Upper lobe of left lung (tissue), 6 donors: Measurements from ENCODE around the gene WNT6. TPM values are rescaled to one million over a fixed set of nuclear protein-coding genes. Genes with fewer than 3 reads are reported as not detected.

ENCODE experiments used
- ATAC-seq, 2 donors: fragments of 200-7000 bp; cut with Tn5 transposase; one replicate each; pipeline ENCODE4 v1.9.1; 2022; ENCODE audit warnings: mild to moderate bottlenecking in 2 of 2, moderate library complexity in 2 of 2; ENCODE audit not compliant: low FRiP score in 2 of 2
- DNase-seq, 2 donors: peaks; one replicate each; pipeline ENCODE4 v3.0.0-alpha.2; 2019 to 2020
- H3K27ac ChIP-seq, 4 donors: fragments of 200-600 bp; sonication (generic); one replicate each; pipeline ENCODE4 v1.5.1; 2016 to 2019
- H3K27me3 ChIP-seq, 4 donors: fragments of 200-600 bp; sonication (generic); one replicate each; pipeline ENCODE4 v1.5.1; 2017 to 2019
- H3K36me3 ChIP-seq, 4 donors: fragments of 200-600 bp; sonication (generic); one replicate each; pipeline ENCODE4 v1.5.1; 2016 to 2019
- H3K4me1 ChIP-seq, 4 donors: fragments of 200-600 bp; sonication (generic); one replicate each; pipeline ENCODE4 v1.5.1; 2018 to 2019
- H3K4me3 ChIP-seq, 4 donors: fragments of 200-600 bp; sonication (generic); one replicate each; pipeline ENCODE4 v1.5.1; 2017 to 2019; ENCODE audit warnings: mild to moderate bottlenecking in 2 of 4, moderate library complexity in 1 of 4
- H3K9me3 ChIP-seq, 4 donors: fragments of 200-600 bp; sonication (generic); one replicate each; pipeline ENCODE4 v1.5.1; 2018 to 2019
- EP300 ChIP-seq, 4 donors: sonication (generic); formaldehyde crosslinking; IDR thresholded peaks; one replicate each; pipeline ENCODE4 v1.5.1; 2017; ENCODE audit warnings: antibody characterized with exemption in 4 of 4, control low read depth in 2 of 4
- POLR2A ChIP-seq, 4 donors: fragments of 450-650 bp; IDR thresholded peaks; one replicate each; pipeline ENCODE4 v1.5.1; 2016 to 2017; ENCODE audit warnings: antibody characterized with exemption in 4 of 4, mild to moderate bottlenecking in 2 of 4
- POLR2AphosphoS5 ChIP-seq, 2 donors: sonication (generic); formaldehyde crosslinking; IDR thresholded peaks; one replicate each; pipeline ENCODE4 v1.5.1; 2017; ENCODE audit warnings: antibody characterized with exemption in 2 of 2
- WGBS, 2 donors: methylation state at CpG; one replicate each; pipeline ENCODE4 v1.1.5; 2017 to 2018; 5-methylcytosine and 5-hydroxymethylcytosine counted together
- total RNA-seq, 6 donors: library from RNA; depleted of rRNA in 4 of 6; stranded (reverse); fragments of >200 nt in 4 of 6; gene quantifications; one replicate each; pipeline versions ENCODE4 v1.1.0 to v1.2.1, GENCODE V29; 2016 to 2021
- TF ChIP-seq, protein P1 (sequence below), 6 experiments: fragments of 450-650 bp in 4 of 6; fragments of 200-600 bp in 2 of 6; sonication (generic) in 2 of 6; IDR thresholded peaks; one replicate each; pipeline ENCODE4 v1.5.1; 2016 to 2019; ENCODE audit warnings: antibody characterized with exemption in 6 of 6
- donor health status: DM: no; HTN: no; CAD: no; lungs with moderate emphysema.
- donor health status: DM: no; HTN: yes; CAD: no; lungs with severe emphysema.

WNT6 gene
- total RNA-seq, 6 donors from 2014 or later, result 0.31 to 4.2 (median 0.44) TPM; not detected in 3

DNA sequence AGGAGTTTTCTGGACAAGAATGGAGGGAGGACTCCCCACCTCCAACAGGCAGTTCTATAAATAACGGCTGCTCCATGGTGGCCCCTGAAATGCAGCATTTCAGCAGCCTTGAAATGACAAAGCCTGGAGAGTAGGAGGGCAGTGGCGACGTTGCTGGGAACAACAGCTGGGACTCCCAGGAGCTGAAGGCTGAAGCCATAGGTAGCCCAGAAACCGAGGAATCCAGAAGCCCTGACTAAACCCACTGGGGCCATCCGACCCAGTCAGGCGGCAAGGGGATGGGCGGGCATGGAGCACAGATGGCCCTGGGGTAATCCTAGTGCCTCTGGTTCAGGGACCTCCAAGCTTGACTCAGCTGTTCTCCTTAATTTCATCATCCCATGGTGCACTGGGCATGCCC, 37.0 kb upstream of the WNT6 start:
- Histone ChIP-seq H3K27me3 (no peaks in the 10 kb centered on the region), H3K9me3 (no peaks in the 10 kb centered on the region), H3K4me1 (no peaks in the 10 kb centered on the region), H3K36me3 (peaks cover 0 to 11% (median 0%) of the 10 kb centered on the region in 4 donors), H3K4me3 (no peak overlapping the region), H3K27ac (no peak overlapping the region)
- TF ChIP-seq, protein P1, sequence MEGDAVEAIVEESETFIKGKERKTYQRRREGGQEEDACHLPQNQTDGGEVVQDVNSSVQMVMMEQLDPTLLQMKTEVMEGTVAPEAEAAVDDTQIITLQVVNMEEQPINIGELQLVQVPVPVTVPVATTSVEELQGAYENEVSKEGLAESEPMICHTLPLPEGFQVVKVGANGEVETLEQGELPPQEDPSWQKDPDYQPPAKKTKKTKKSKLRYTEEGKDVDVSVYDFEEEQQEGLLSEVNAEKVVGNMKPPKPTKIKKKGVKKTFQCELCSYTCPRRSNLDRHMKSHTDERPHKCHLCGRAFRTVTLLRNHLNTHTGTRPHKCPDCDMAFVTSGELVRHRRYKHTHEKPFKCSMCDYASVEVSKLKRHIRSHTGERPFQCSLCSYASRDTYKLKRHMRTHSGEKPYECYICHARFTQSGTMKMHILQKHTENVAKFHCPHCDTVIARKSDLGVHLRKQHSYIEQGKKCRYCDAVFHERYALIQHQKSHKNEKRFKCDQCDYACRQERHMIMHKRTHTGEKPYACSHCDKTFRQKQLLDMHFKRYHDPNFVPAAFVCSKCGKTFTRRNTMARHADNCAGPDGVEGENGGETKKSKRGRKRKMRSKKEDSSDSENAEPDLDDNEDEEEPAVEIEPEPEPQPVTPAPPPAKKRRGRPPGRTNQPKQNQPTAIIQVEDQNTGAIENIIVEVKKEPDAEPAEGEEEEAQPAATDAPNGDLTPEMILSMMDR (IDR thresholded peaks at IDR 0.05), result no peak
- TF ChIP-seq POLR2AphosphoS5 (IDR thresholded peaks at IDR 0.05), result no peak
- TF ChIP-seq POLR2A (IDR thresholded peaks at IDR 0.05), result no peak
- no peak for TF ChIP-seq EP300 (IDR thresholded peaks at IDR 0.05)
- DNase-seq (peak in 1 of 2 donors; percentile 30), ATAC-seq (no peak)
- 73 to 91% methylated on average over 5 to 7 of the region's 7 CpGs for WGBS, 2 donors

DNA sequence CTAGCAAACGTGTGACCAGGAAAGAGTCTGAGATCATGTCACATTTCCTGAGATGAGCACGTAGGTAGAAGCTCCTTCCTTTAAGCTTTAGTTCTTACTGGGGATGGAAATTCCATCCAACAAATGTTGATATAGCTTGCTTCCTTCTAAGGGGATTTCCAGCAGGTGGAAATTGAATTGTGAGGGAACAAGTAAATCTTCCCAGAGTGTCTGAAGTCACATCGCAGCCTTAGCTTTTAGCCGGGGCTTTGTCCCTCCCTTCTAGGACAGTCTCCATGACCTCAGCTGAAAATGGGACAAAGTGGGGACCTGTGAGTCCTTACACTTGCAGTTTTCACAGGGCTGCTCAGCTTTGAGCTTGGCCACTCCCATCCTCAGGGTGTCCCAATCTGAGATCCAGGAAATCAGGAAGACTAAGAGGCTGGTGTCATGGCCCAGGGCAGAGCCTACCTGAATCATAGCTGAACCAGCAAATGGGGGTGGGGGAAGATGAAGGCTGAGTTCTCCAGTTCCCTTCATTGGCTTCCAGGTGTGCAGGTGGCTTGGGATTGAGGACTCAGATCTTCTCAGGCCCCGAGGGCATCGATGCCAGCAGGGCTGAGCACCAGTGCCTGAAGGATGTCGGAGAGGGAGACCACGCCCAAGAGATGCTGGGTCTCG, 36.3 kb upstream of the WNT6 start:
- no peak for TF ChIP-seq EP300 (IDR thresholded peaks at IDR 0.05)
- Histone ChIP-seq H3K9me3 (no peaks in the 10 kb centered on the region), H3K27me3 (no peaks in the 10 kb centered on the region), H3K27ac (peak overlapping the region in 1 of 4 donors; percentile 9), H3K36me3 (peaks cover 0 to 9% (median 0%) of the 10 kb centered on the region in 4 donors), H3K4me1 (no peaks in the 10 kb centered on the region), H3K4me3 (no peak overlapping the region)
- WGBS, 2 donors, result 68 to 78% methylated on average over 7 to 8 of the region's 9 CpGs
- DNase-seq (no peak), ATAC-seq (no peak)

DNA sequence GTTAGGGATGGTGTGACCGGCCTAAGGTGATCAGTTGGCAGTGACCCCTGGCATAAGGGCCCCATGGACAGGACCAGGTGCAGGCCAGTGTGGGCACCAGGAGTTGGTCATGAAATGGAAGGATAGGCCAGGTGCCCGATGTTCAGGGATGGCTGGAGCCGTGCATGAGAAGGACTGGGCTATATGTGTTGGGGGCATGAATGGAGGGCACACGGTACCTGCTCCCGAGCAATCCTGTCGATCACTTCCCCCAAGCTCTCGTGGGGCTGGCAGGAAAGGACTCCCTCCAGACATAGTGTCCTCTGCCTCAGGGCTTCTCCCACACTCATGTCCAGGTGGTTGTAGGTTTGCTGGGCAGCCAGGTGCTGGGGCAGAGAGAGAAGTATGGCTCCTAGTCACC, 35.6 kb upstream of the WNT6 start:
- 94 to 97% methylated on average over 4 to 7 of the region's 7 CpGs for WGBS, 2 donors
- ATAC-seq, result no peak
- no peak overlapping the region for H3K4me3 ChIP-seq
- H3K27me3 ChIP-seq, result no peaks in the 10 kb centered on the region
- H3K4me1 ChIP-seq, result no peaks in the 10 kb centered on the region
- TF ChIP-seq POLR2AphosphoS5 (IDR thresholded peaks at IDR 0.05) (no peak), EP300 (IDR thresholded peaks at IDR 0.05) (no peak), POLR2A (IDR thresholded peaks at IDR 0.05) (no peak)
- TF ChIP-seq, protein P1 (IDR thresholded peaks at IDR 0.05), result no peak
- no peak for DNase-seq
- peaks cover 0 to 2% (median 0%) of the 10 kb centered on the region in 4 donors for H3K36me3 ChIP-seq
- H3K9me3 ChIP-seq, result no peaks in the 10 kb centered on the region
- peak overlapping the region in 1 of 4 donors; percentile 9 for H3K27ac ChIP-seq

DNA sequence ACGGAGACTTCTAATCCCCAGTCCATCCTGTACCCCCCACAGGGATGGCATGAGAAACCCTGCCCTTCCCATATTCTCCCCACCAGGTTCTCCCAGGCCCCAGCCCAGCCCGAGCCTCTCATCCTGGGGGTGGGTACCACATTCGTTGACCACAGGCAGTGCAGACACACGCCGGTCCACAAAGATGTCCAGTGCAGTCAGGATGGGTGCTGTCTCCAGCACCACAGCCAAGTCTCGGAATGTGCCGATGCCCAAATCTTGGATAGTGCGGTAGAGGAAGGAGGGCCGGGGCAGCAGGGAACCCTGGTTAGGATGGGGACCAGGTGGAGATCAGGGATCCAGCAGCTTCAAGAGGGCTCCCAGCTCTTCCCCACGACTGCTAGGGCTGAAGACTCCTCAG, 32.8 kb upstream of the WNT6 start:
- ATAC-seq (no peak), DNase-seq (no peak)
- WGBS, 2 donors, result 83 to 88% methylated on average over 7 to 10 of the region's 10 CpGs
- TF ChIP-seq, protein P1 (IDR thresholded peaks at IDR 0.05), result no peak
- TF ChIP-seq EP300 (IDR thresholded peaks at IDR 0.05) (no peak), POLR2A (IDR thresholded peaks at IDR 0.05) (no peak), POLR2AphosphoS5 (IDR thresholded peaks at IDR 0.05) (no peak)
- no peak overlapping the region for H3K4me3 ChIP-seq
- no peaks in the 10 kb centered on the region for H3K9me3 ChIP-seq
- H3K4me1 ChIP-seq, result no peaks in the 10 kb centered on the region
- no peaks in the 10 kb centered on the region for H3K36me3 ChIP-seq
- H3K27ac ChIP-seq, result no peak overlapping the region
- no peaks in the 10 kb centered on the region for H3K27me3 ChIP-seq

DNA sequence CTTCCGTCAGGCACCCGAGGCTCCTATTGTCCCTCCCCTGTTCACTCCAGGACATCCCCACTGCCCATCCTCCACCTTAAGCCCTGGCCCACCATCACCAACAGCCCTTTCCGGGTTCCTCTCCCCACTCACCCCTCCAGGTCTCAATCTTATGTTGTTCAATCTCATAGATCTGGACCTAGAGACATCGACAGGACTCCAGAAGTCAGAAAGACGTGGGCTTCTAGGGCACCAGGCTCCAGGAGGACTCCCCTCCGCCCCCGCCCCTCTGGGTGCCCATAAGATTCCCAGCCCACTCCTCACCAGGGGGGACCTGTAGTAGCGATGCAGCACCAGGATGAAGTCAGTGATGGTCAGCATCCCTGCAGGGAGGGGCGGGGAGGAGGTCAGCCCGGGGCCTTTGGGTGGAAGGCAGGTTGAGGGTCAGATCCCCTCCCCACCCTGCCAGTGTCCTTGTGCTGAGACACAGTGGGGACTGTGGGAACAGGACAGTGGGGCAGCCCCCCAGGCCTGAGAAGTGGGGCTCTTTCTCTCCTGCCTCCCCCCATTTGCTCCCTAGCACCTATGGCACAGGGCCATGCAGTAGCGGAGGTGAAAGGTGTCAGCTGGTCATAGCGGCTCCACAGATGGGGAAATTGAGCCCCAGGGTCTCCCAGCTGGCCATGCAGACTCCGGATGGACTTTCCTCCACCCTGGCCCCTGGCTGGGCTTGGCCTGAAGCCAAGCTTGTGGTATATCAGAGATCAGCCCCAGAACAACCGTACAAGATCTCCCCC, 31.7 kb upstream of the WNT6 start:
- ATAC-seq (no peak), DNase-seq (peak in 1 of 2 donors; percentile 53)
- no peak for TF ChIP-seq POLR2A (IDR thresholded peaks at IDR 0.05)
- no peak overlapping the region for H3K4me3 ChIP-seq
- H3K4me1 ChIP-seq, result peaks cover 0 to 7% (median 2%) of the 10 kb centered on the region in 4 donors
- no peaks in the 10 kb centered on the region for H3K36me3 ChIP-seq
- no peaks in the 10 kb centered on the region for H3K27me3 ChIP-seq
- 68% methylated on average over 9 to 14 of the region's 14 CpGs for WGBS, 2 donors
- no peak overlapping the region for H3K27ac ChIP-seq
- no peaks in the 10 kb centered on the region for H3K9me3 ChIP-seq
